Gastroesophageal sphincter (tissue), 3 donors: ENCODE results near the gene GRK3.

Experiments used
- CTCF ChIP-seq, 4 experiments: fragments of 200-600 bp in 2 of 4; fragments of 450-650 bp in 2 of 4; sonication (generic) in 1 of 4; IDR thresholded peaks; one replicate each; pipeline ENCODE4 v1.5.1; 2017 to 2019; ENCODE audit warnings: antibody characterized with exemption in 4 of 4, mild to moderate bottlenecking in 2 of 4, moderate library complexity in 2 of 4
- POLR2A ChIP-seq, 2 donors: fragments of 450-650 bp; IDR thresholded peaks; one replicate each; pipeline ENCODE4 v1.6.1; 2017; ENCODE audit warnings: antibody characterized with exemption in 2 of 2, mild to moderate bottlenecking in 2 of 2, moderate library complexity in 1 of 2

GRCh38 chr22:25673713-25674112 is 109.2 kb downstream of the GRK3 start:
- TF ChIP-seq POLR2A (IDR thresholded peaks at IDR 0.05), result no peak
- no peak for TF ChIP-seq CTCF (IDR thresholded peaks at IDR 0.05)
